H9 (cell line): ENCODE results near the gene GAPDH. TPM values are rescaled to one million over a fixed set of nuclear protein-coding genes. Genes with fewer than 3 reads are reported as not detected.
"Not testable (repeated sequence)": the region's sequence is repeated elsewhere in the genome, so short reads cannot be mapped to it uniquely, and the experiment has no call there.

Experiments
- DNase-seq: peaks from one replicate; pipeline ENCODE4 v3.0.0-alpha.2; 2017
- H2AFZ ChIP-seq: one replicate; pipeline ENCODE4 v1.6.1; 2013; ENCODE audit warnings: mild to moderate bottlenecking, low read length, control low read depth, moderate library complexity
- H2AK5ac ChIP-seq: 2 replicates; pipeline ENCODE4 v1.6.1; 2013; ENCODE audit warnings: low read length, control low read depth, mixed read lengths; ENCODE audit not compliant: insufficient read length
- H2BK120ac ChIP-seq: one replicate; pipeline ENCODE4 v1.6.1; 2013; ENCODE audit warnings: low read depth, mild to moderate bottlenecking, low read length, control low read depth, inconsistent platforms; ENCODE audit not compliant: poor library complexity, severe bottlenecking
- H2BK12ac ChIP-seq: 2 replicates; pipeline ENCODE4 v1.6.1; 2013; ENCODE audit warnings: low read length, control low read depth, mixed read lengths, low read depth; ENCODE audit not compliant: insufficient read length
- H2BK15ac ChIP-seq: 2 replicates; pipeline ENCODE4 v1.6.1; 2013; ENCODE audit warnings: low read depth, low read length, control low read depth
- H2BK20ac ChIP-seq: one replicate; pipeline ENCODE4 v1.6.1; 2013; ENCODE audit warnings: low read depth, mild to moderate bottlenecking, low read length, control low read depth, inconsistent platforms; ENCODE audit not compliant: poor library complexity, severe bottlenecking
- H2BK5ac ChIP-seq: 2 replicates; pipeline ENCODE4 v1.6.1; 2013; ENCODE audit warnings: low read length, control low read depth, mixed read lengths; ENCODE audit not compliant: insufficient read length
- H3K14ac ChIP-seq: 2 replicates; pipeline ENCODE4 v1.6.1; 2013; ENCODE audit warnings: low read length, control low read depth; ENCODE audit not compliant: insufficient read depth
- H3K18ac ChIP-seq: 2 replicates; pipeline ENCODE4 v1.6.1; 2013; ENCODE audit warnings: low read depth, mild to moderate bottlenecking, mixed read lengths, low read length, control low read depth; ENCODE audit not compliant: insufficient read length
- H3K23ac ChIP-seq: 2 replicates; pipeline ENCODE4 v1.6.1; 2013; ENCODE audit warnings: low read length, control low read depth, mixed read lengths, low read depth; ENCODE audit not compliant: insufficient read length
- H3K23me2 ChIP-seq: 2 replicates; pipeline ENCODE4 v1.6.1; 2013; ENCODE audit warnings: low read depth, mild to moderate bottlenecking, mixed read lengths, low read length, control low read depth; ENCODE audit not compliant: insufficient read length, poor library complexity, severe bottlenecking
- H3K27ac ChIP-seq: 2 replicates; pipeline ENCODE4 v1.5.1; 2013; ENCODE audit warnings: low read length, control low read depth, mixed read lengths, low read depth; ENCODE audit not compliant: insufficient read length
- H3K27me3 ChIP-seq: 2 replicates; pipeline ENCODE4 v1.6.1; 2013; ENCODE audit warnings: low read length, control low read depth, inconsistent platforms; ENCODE audit not compliant: insufficient read depth
- H3K4ac ChIP-seq: 2 replicates; pipeline ENCODE4 v1.6.1; 2013; ENCODE audit warnings: low read depth, mild to moderate bottlenecking, control low read depth, inconsistent platforms, low read length, moderate library complexity
- H3K4me1 ChIP-seq: 2 replicates; pipeline ENCODE4 v1.6.1; 2013; ENCODE audit warnings: low read length, control low read depth, inconsistent platforms; ENCODE audit not compliant: insufficient read depth
- H3K4me2 ChIP-seq: 2 replicates; pipeline ENCODE4 v1.6.1; 2013; ENCODE audit warnings: low read length, control low read depth, mixed read lengths; ENCODE audit not compliant: insufficient read length, insufficient read depth
- H3K56ac ChIP-seq: 2 replicates; pipeline ENCODE4 v1.6.1; 2013; ENCODE audit warnings: low read depth, mild to moderate bottlenecking, mixed read lengths, low read length, control low read depth; ENCODE audit not compliant: insufficient read length
- H3K79me1 ChIP-seq: 2 replicates; pipeline ENCODE4 v1.6.1; 2013; ENCODE audit warnings: low read depth, mild to moderate bottlenecking, moderate library complexity, low read length, control low read depth, inconsistent platforms; ENCODE audit not compliant: insufficient read depth, poor library complexity, severe bottlenecking
- H3K79me2 ChIP-seq: 2 replicates; pipeline ENCODE4 v1.6.1; 2013; ENCODE audit warnings: low read length, control low read depth, inconsistent platforms; ENCODE audit not compliant: insufficient read depth
- H3K9ac ChIP-seq: 2 replicates; pipeline ENCODE4 v1.6.1; 2013; ENCODE audit warnings: low read length, control low read depth, mixed read lengths; ENCODE audit not compliant: insufficient read length; ENCODE audit errors: extremely low read depth
- H3K9me3 ChIP-seq: one replicate; pipeline ENCODE4 v1.6.1; 2013; ENCODE audit warnings: low read depth, low read length, inconsistent platforms; ENCODE audit not compliant: control insufficient read depth
- H3T11ph ChIP-seq: one replicate; pipeline ENCODE4 v1.6.1; 2013; ENCODE audit warnings: mild to moderate bottlenecking, low read length, control low read depth, inconsistent platforms
- H4K20me1 ChIP-seq: one replicate; pipeline ENCODE4 v1.6.1; 2013; ENCODE audit not compliant: control insufficient read depth, insufficient read length, insufficient read depth
- H4K5ac ChIP-seq: 2 replicates; pipeline ENCODE4 v1.6.1; 2013; ENCODE audit warnings: low read depth, mild to moderate bottlenecking, mixed read lengths, low read length, control low read depth; ENCODE audit not compliant: insufficient read length
- H4K8ac ChIP-seq: replicated peaks from 2 replicates; pipeline ENCODE4 v1.6.1; 2013; ENCODE audit warnings: low read length, control low read depth, mixed read lengths, low read depth; ENCODE audit not compliant: insufficient read length
- H4K91ac ChIP-seq: 2 replicates; pipeline ENCODE4 v1.6.1; 2013; ENCODE audit warnings: low read depth, mild to moderate bottlenecking, moderate library complexity, mixed read lengths, low read length, control low read depth; ENCODE audit not compliant: insufficient read length
- H3K27ac Mint-ChIP-seq, 3 experiments: 2 replicates in 2 of 3; 3 replicates in 1 of 3; pipeline ENCODE4 v1.8.0; 2020 to 2021; ENCODE audit warnings: mixed read lengths in 3 of 3, mild to moderate bottlenecking in 1 of 3, moderate library complexity in 1 of 3
- H3K27me3 Mint-ChIP-seq: 2 replicates; pipeline ENCODE4 v1.8.0; 2021; ENCODE audit warnings: low read depth, mild to moderate bottlenecking, moderate library complexity, mixed read lengths
- H3K36me3 Mint-ChIP-seq, 3 experiments: 2 replicates in 2 of 3; 3 replicates in 1 of 3; pipeline ENCODE4 v1.8.0; 2020 to 2021; ENCODE audit warnings: low read depth in 3 of 3, mixed read lengths in 3 of 3; ENCODE audit not compliant: insufficient read depth in 1 of 3
- H3K4me1 Mint-ChIP-seq, 2 experiments: 2 replicates each; pipeline ENCODE4 v1.8.0; 2020; ENCODE audit warnings: mixed read lengths in 2 of 2
- H3K4me3 Mint-ChIP-seq, 2 experiments: 2 replicates in 1 of 2; 3 replicates in 1 of 2; pipeline ENCODE4 v1.8.0; 2020 to 2021; ENCODE audit warnings: mild to moderate bottlenecking in 2 of 2, mixed read lengths in 2 of 2, moderate library complexity in 1 of 2
- H3K9me3 Mint-ChIP-seq, 2 experiments: 2 replicates in 1 of 2; 3 replicates in 1 of 2; pipeline ENCODE4 v1.8.0; 2020; ENCODE audit warnings: mild to moderate bottlenecking in 2 of 2, mixed read lengths in 2 of 2, moderate library complexity in 1 of 2
- WGBS: extraction: QIAGEN DNeasy Blood & Tissue Kit; methylation state at CpG from one replicate; pipeline ENCODE4 v1.1.7; 2013; ENCODE audit warnings: missing lambda C conversion rate, low lambda C conversion rate, mixed read lengths; ENCODE audit not compliant: insufficient read length; ENCODE audit errors: extremely low coverage; 5-methylcytosine and 5-hydroxymethylcytosine counted together
- total RNA-seq: library from RNA; stranded (reverse); gene quantifications from 2 replicates; pipeline ENCODE4 v1.2.1, GENCODE V29; 2021
- TF ChIP-seq, protein P1 (sequence below): fragments of 200-600 bp; sonication (generic); conservative IDR thresholded peaks from 3 replicates; pipeline ENCODE4 v1.8.0; 2021; ENCODE audit warnings: antibody characterized with exemption, mild to moderate bottlenecking

GAPDH gene
- total RNA-seq, 1 experiment from 2014 or later, result 4,581 TPM

DNA sequence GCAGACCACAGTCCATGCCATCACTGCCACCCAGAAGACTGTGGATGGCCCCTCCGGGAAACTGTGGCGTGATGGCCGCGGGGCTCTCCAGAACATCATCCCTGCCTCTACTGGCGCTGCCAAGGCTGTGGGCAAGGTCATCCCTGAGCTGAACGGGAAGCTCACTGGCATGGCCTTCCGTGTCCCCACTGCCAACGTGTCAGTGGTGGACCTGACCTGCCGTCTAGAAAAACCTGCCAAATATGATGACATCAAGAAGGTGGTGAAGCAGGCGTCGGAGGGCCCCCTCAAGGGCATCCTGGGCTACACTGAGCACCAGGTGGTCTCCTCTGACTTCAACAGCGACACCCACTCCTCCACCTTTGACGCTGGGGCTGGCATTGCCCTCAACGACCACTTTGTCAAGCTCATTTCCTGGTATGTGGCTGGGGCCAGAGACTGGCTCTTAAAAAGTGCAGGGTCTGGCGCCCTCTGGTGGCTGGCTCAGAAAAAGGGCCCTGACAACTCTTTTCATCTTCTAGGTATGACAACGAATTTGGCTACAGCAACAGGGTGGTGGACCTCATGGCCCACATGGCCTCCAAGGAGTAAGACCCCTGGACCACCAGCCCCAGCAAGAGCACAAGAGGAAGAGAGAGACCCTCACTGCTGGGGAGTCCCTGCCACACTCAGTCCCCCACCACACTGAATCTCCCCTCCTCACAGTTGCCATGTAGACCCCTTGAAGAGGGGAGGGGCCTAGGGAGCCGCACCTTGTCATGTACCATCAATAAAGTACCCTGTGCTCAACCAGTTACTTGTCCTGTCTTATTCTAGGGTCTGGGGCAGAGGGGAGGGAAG is 3.5 kb downstream of the GAPDH start:
- no CpG with 5 or more reads among the region's 17 CpGs for WGBS
- peak overlapping the region; percentile 92 to 97 for H3K4me3 Mint-ChIP-seq
- not testable (repeated sequence) for H3K79me1 ChIP-seq, H3K18ac ChIP-seq, H3T11ph ChIP-seq, H2AK5ac ChIP-seq, H3K9me3 ChIP-seq, H3K27me3 Mint-ChIP-seq, H3K4me1 ChIP-seq, H2BK20ac ChIP-seq, H4K20me1 ChIP-seq, H3K9me3 Mint-ChIP-seq, H3K79me2 ChIP-seq, H4K91ac ChIP-seq, H3K56ac ChIP-seq, H4K5ac ChIP-seq, H3K27ac ChIP-seq, H3K9ac ChIP-seq, H2BK12ac ChIP-seq, H3K4me2 ChIP-seq, H3K27me3 ChIP-seq, H2BK5ac ChIP-seq, H2AFZ ChIP-seq, H3K14ac ChIP-seq, H3K4ac ChIP-seq, H3K23ac ChIP-seq, H2BK15ac ChIP-seq, H2BK120ac ChIP-seq, H4K8ac ChIP-seq
- peaks cover 38 to 39% of the 10 kb centered on the region in 2 experiments for H3K4me1 Mint-ChIP-seq
- TF ChIP-seq, protein P1, sequence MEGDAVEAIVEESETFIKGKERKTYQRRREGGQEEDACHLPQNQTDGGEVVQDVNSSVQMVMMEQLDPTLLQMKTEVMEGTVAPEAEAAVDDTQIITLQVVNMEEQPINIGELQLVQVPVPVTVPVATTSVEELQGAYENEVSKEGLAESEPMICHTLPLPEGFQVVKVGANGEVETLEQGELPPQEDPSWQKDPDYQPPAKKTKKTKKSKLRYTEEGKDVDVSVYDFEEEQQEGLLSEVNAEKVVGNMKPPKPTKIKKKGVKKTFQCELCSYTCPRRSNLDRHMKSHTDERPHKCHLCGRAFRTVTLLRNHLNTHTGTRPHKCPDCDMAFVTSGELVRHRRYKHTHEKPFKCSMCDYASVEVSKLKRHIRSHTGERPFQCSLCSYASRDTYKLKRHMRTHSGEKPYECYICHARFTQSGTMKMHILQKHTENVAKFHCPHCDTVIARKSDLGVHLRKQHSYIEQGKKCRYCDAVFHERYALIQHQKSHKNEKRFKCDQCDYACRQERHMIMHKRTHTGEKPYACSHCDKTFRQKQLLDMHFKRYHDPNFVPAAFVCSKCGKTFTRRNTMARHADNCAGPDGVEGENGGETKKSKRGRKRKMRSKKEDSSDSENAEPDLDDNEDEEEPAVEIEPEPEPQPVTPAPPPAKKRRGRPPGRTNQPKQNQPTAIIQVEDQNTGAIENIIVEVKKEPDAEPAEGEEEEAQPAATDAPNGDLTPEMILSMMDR, result peak; percentile 93
- peaks cover 37 to 67% (median 47%) of the 10 kb centered on the region in 3 experiments for H3K36me3 Mint-ChIP-seq
- H3K23me2 ChIP-seq, result peaks cover 18% of the 10 kb centered on the region
- H3K27ac Mint-ChIP-seq, result peak overlapping the region in 2 of 3 experiments; percentile 89 to 96; a peak in 5 of 7 replicates
- peak; percentile 92 for DNase-seq
